H9 (cell line): Measurements from ENCODE around the gene LRRC74B. TPM values are rescaled to one million over a fixed set of nuclear protein-coding genes. Genes with fewer than 3 reads are reported as not detected.
"Not testable (repeated sequence)": the region's sequence is repeated elsewhere in the genome, so short reads cannot be mapped to it uniquely, and the experiment has no call there.

Experiments used
- DNase-seq: peaks from one replicate; pipeline ENCODE4 v3.0.0-alpha.2; 2017
- H2AFZ ChIP-seq: one replicate; pipeline ENCODE4 v1.6.1; 2013; ENCODE audit warnings: mild to moderate bottlenecking, low read length, control low read depth, moderate library complexity
- H2AK5ac ChIP-seq: 2 replicates; pipeline ENCODE4 v1.6.1; 2013; ENCODE audit warnings: low read length, control low read depth, mixed read lengths; ENCODE audit not compliant: insufficient read length
- H2BK120ac ChIP-seq: one replicate; pipeline ENCODE4 v1.6.1; 2013; ENCODE audit warnings: low read depth, mild to moderate bottlenecking, low read length, control low read depth, inconsistent platforms; ENCODE audit not compliant: poor library complexity, severe bottlenecking
- H2BK12ac ChIP-seq: 2 replicates; pipeline ENCODE4 v1.6.1; 2013; ENCODE audit warnings: low read length, control low read depth, mixed read lengths, low read depth; ENCODE audit not compliant: insufficient read length
- H2BK15ac ChIP-seq: 2 replicates; pipeline ENCODE4 v1.6.1; 2013; ENCODE audit warnings: low read depth, low read length, control low read depth
- H2BK20ac ChIP-seq: one replicate; pipeline ENCODE4 v1.6.1; 2013; ENCODE audit warnings: low read depth, mild to moderate bottlenecking, low read length, control low read depth, inconsistent platforms; ENCODE audit not compliant: poor library complexity, severe bottlenecking
- H2BK5ac ChIP-seq: 2 replicates; pipeline ENCODE4 v1.6.1; 2013; ENCODE audit warnings: low read length, control low read depth, mixed read lengths; ENCODE audit not compliant: insufficient read length
- H3K14ac ChIP-seq: 2 replicates; pipeline ENCODE4 v1.6.1; 2013; ENCODE audit warnings: low read length, control low read depth; ENCODE audit not compliant: insufficient read depth
- H3K18ac ChIP-seq: 2 replicates; pipeline ENCODE4 v1.6.1; 2013; ENCODE audit warnings: low read depth, mild to moderate bottlenecking, mixed read lengths, low read length, control low read depth; ENCODE audit not compliant: insufficient read length
- H3K23ac ChIP-seq: 2 replicates; pipeline ENCODE4 v1.6.1; 2013; ENCODE audit warnings: low read length, control low read depth, mixed read lengths, low read depth; ENCODE audit not compliant: insufficient read length
- H3K23me2 ChIP-seq: 2 replicates; pipeline ENCODE4 v1.6.1; 2013; ENCODE audit warnings: low read depth, mild to moderate bottlenecking, mixed read lengths, low read length, control low read depth; ENCODE audit not compliant: insufficient read length, poor library complexity, severe bottlenecking
- H3K27ac ChIP-seq: 2 replicates; pipeline ENCODE4 v1.5.1; 2013; ENCODE audit warnings: low read length, control low read depth, mixed read lengths, low read depth; ENCODE audit not compliant: insufficient read length
- H3K27me3 ChIP-seq: 2 replicates; pipeline ENCODE4 v1.6.1; 2013; ENCODE audit warnings: low read length, control low read depth, inconsistent platforms; ENCODE audit not compliant: insufficient read depth
- H3K4ac ChIP-seq: 2 replicates; pipeline ENCODE4 v1.6.1; 2013; ENCODE audit warnings: low read depth, mild to moderate bottlenecking, control low read depth, inconsistent platforms, low read length, moderate library complexity
- H3K4me1 ChIP-seq: 2 replicates; pipeline ENCODE4 v1.6.1; 2013; ENCODE audit warnings: low read length, control low read depth, inconsistent platforms; ENCODE audit not compliant: insufficient read depth
- H3K4me2 ChIP-seq: 2 replicates; pipeline ENCODE4 v1.6.1; 2013; ENCODE audit warnings: low read length, control low read depth, mixed read lengths; ENCODE audit not compliant: insufficient read length, insufficient read depth
- H3K56ac ChIP-seq: 2 replicates; pipeline ENCODE4 v1.6.1; 2013; ENCODE audit warnings: low read depth, mild to moderate bottlenecking, mixed read lengths, low read length, control low read depth; ENCODE audit not compliant: insufficient read length
- H3K79me1 ChIP-seq: 2 replicates; pipeline ENCODE4 v1.6.1; 2013; ENCODE audit warnings: low read depth, mild to moderate bottlenecking, moderate library complexity, low read length, control low read depth, inconsistent platforms; ENCODE audit not compliant: insufficient read depth, poor library complexity, severe bottlenecking
- H3K79me2 ChIP-seq: 2 replicates; pipeline ENCODE4 v1.6.1; 2013; ENCODE audit warnings: low read length, control low read depth, inconsistent platforms; ENCODE audit not compliant: insufficient read depth
- H3K9ac ChIP-seq: 2 replicates; pipeline ENCODE4 v1.6.1; 2013; ENCODE audit warnings: low read length, control low read depth, mixed read lengths; ENCODE audit not compliant: insufficient read length; ENCODE audit errors: extremely low read depth
- H3K9me3 ChIP-seq: one replicate; pipeline ENCODE4 v1.6.1; 2013; ENCODE audit warnings: low read depth, low read length, inconsistent platforms; ENCODE audit not compliant: control insufficient read depth
- H3T11ph ChIP-seq: one replicate; pipeline ENCODE4 v1.6.1; 2013; ENCODE audit warnings: mild to moderate bottlenecking, low read length, control low read depth, inconsistent platforms
- H4K20me1 ChIP-seq: one replicate; pipeline ENCODE4 v1.6.1; 2013; ENCODE audit not compliant: control insufficient read depth, insufficient read length, insufficient read depth
- H4K5ac ChIP-seq: 2 replicates; pipeline ENCODE4 v1.6.1; 2013; ENCODE audit warnings: low read depth, mild to moderate bottlenecking, mixed read lengths, low read length, control low read depth; ENCODE audit not compliant: insufficient read length
- H4K8ac ChIP-seq: replicated peaks from 2 replicates; pipeline ENCODE4 v1.6.1; 2013; ENCODE audit warnings: low read length, control low read depth, mixed read lengths, low read depth; ENCODE audit not compliant: insufficient read length
- H4K91ac ChIP-seq: 2 replicates; pipeline ENCODE4 v1.6.1; 2013; ENCODE audit warnings: low read depth, mild to moderate bottlenecking, moderate library complexity, mixed read lengths, low read length, control low read depth; ENCODE audit not compliant: insufficient read length
- H3K27ac Mint-ChIP-seq, 3 experiments: 2 replicates in 2 of 3; 3 replicates in 1 of 3; pipeline ENCODE4 v1.8.0; 2020 to 2021; ENCODE audit warnings: mixed read lengths in 3 of 3, mild to moderate bottlenecking in 1 of 3, moderate library complexity in 1 of 3
- H3K27me3 Mint-ChIP-seq: 2 replicates; pipeline ENCODE4 v1.8.0; 2021; ENCODE audit warnings: low read depth, mild to moderate bottlenecking, moderate library complexity, mixed read lengths
- H3K36me3 Mint-ChIP-seq, 3 experiments: 2 replicates in 2 of 3; 3 replicates in 1 of 3; pipeline ENCODE4 v1.8.0; 2020 to 2021; ENCODE audit warnings: low read depth in 3 of 3, mixed read lengths in 3 of 3; ENCODE audit not compliant: insufficient read depth in 1 of 3
- H3K4me1 Mint-ChIP-seq, 2 experiments: 2 replicates each; pipeline ENCODE4 v1.8.0; 2020; ENCODE audit warnings: mixed read lengths in 2 of 2
- H3K4me3 Mint-ChIP-seq, 2 experiments: 2 replicates in 1 of 2; 3 replicates in 1 of 2; pipeline ENCODE4 v1.8.0; 2020 to 2021; ENCODE audit warnings: mild to moderate bottlenecking in 2 of 2, mixed read lengths in 2 of 2, moderate library complexity in 1 of 2
- H3K9me3 Mint-ChIP-seq, 2 experiments: 2 replicates in 1 of 2; 3 replicates in 1 of 2; pipeline ENCODE4 v1.8.0; 2020; ENCODE audit warnings: mild to moderate bottlenecking in 2 of 2, mixed read lengths in 2 of 2, moderate library complexity in 1 of 2
- WGBS: extraction: QIAGEN DNeasy Blood & Tissue Kit; methylation state at CpG from one replicate; pipeline ENCODE4 v1.1.7; 2013; ENCODE audit warnings: missing lambda C conversion rate, low lambda C conversion rate, mixed read lengths; ENCODE audit not compliant: insufficient read length; ENCODE audit errors: extremely low coverage; 5-methylcytosine and 5-hydroxymethylcytosine counted together
- total RNA-seq: library from RNA; stranded (reverse); gene quantifications from 2 replicates; pipeline ENCODE4 v1.2.1, GENCODE V29; 2021

Gene LRRC74B
- total RNA-seq, 1 experiment from 2014 or later = not detected

- not testable (repeated sequence) for DNase-seq, H2AK5ac ChIP-seq, H2BK5ac ChIP-seq, H3K27me3 ChIP-seq, H3K79me1 ChIP-seq, H2BK120ac ChIP-seq, H3K4me1 ChIP-seq, H3K9me3 Mint-ChIP-seq, H2BK15ac ChIP-seq, H3K4me2 ChIP-seq, H3K23ac ChIP-seq, H4K8ac ChIP-seq, H2BK12ac ChIP-seq, H3K9me3 ChIP-seq, H3K27me3 Mint-ChIP-seq, H3K4ac ChIP-seq, H4K5ac ChIP-seq, H3K4me1 Mint-ChIP-seq, H4K91ac ChIP-seq, H3K18ac ChIP-seq, H2AFZ ChIP-seq, H3K56ac ChIP-seq, H3K23me2 ChIP-seq, H3K36me3 Mint-ChIP-seq, H3K79me2 ChIP-seq, H3T11ph ChIP-seq, H3K27ac ChIP-seq, H3K27ac Mint-ChIP-seq, H3K4me3 Mint-ChIP-seq, H2BK20ac ChIP-seq, H4K20me1 ChIP-seq, H3K9ac ChIP-seq, H3K14ac ChIP-seq
- no CpG with 5 or more reads among the region's 11 CpGs for WGBS
These were observed 45.5 kb downstream of the LRRC74B start for GRCh38 chr22:21091220-21091619.
